Uterus (tissue), 2 donors: ENCODE measurements around the gene JTB.

Source experiments
- CTCF ChIP-seq, 4 experiments: fragments of 200-600 bp in 2 of 4; fragments of 450-650 bp in 2 of 4; sonication (generic) in 2 of 4; IDR thresholded peaks; one replicate each; pipeline ENCODE4 v1.5.1; 2016 to 2019; ENCODE audit warnings: antibody characterized with exemption in 4 of 4, mild to moderate bottlenecking in 2 of 4, moderate library complexity in 1 of 4
- POLR2A ChIP-seq, 2 donors: fragments of 450-650 bp; IDR thresholded peaks; one replicate each; pipeline ENCODE4 v1.6.1; 2016; ENCODE audit warnings: antibody characterized with exemption in 2 of 2, mild to moderate bottlenecking in 1 of 2, moderate library complexity in 1 of 2

- TF ChIP-seq CTCF (IDR thresholded peaks at IDR 0.05) (no peak), POLR2A (IDR thresholded peaks at IDR 0.05) (peak; percentile 58 to 74)
These were observed 19.1 kb downstream of the JTB start, which contains the start of gene CRTC2 for GRCh38 chr1:153958111-153958960.
